ENCODE data around the gene GKN1.

- TF ChIP-seq CTCF (conservative IDR thresholded peaks at IDR 0.05 in 1 of 2, IDR thresholded peaks at IDR 0.05 in 1 of 2; ENCODE audit: low read depth in 1 of 2, low read length in 2 of 2) (no peak), EZH2 (IDR thresholded peaks at IDR 0.05; ENCODE audit: low read length, missing control alignments) (no peak)
Measured at GRCh38 chr2:68948710-68949109, 25.7 kb upstream of the GKN1 start.

Measured in fibroblast of lung (primary cell).